ENCODE measurements around the gene IFI27. TPM values are rescaled to one million over a fixed set of nuclear protein-coding genes. Genes with fewer than 3 reads are reported as not detected.

The IFI27 gene
- total and polyA plus RNA-seq, 2 donors (not counting 1 experiment from before 2014, with no cell fraction given), result 0.15 to 0.81 TPM

GRCh38 chr14:94115058-94115591 lies 4.6 kb downstream of the IFI27 start:
- intact Hi-C loops (cut with micrococcal nuclease), result no loop called here
- Histone ChIP-seq H3K79me2 (ENCODE audit: control insufficient read depth, insufficient read depth, low read length) (no peaks in the 10 kb centered on the region), H3K36me3 (replicated peaks in 1 of 2; ENCODE audit: control extremely low read depth in 1 of 2, control insufficient read depth in 1 of 2, extremely low read depth in 1 of 2, insufficient read depth in 2 of 2, low read length in 1 of 2) (no peaks in the 10 kb centered on the region), H3K27ac (ENCODE audit: low read length in 2 of 2) (no peak overlapping the region), H3K4me3 (ENCODE audit: control extremely low read depth in 1 of 5, extremely low read depth in 1 of 5, insufficient read depth in 1 of 5, low read depth in 2 of 5, low read length in 4 of 5) (no peak overlapping the region), H3K27me3 (replicated peaks in 1 of 4; ENCODE audit: control extremely low read depth in 1 of 4, control insufficient read depth in 3 of 4, insufficient read depth in 4 of 4, low read length in 3 of 4) (peaks cover 0 to 24% (median 0%) of the 10 kb centered on the region in 4 experiments), H3K9me3 (ENCODE audit: control extremely low read depth in 1 of 3, control insufficient read depth in 2 of 3, insufficient read depth in 1 of 3, low read length in 2 of 3) (peaks cover 0 to 12% (median 12%) of the 10 kb centered on the region in 3 donors), H4K20me1 (ENCODE audit: control insufficient read depth, insufficient read depth, low read length, poor library complexity, severe bottlenecking) (no peaks in the 10 kb centered on the region), H3K4me1 (ENCODE audit: control insufficient read depth in 2 of 2, insufficient read depth in 2 of 2, low read length in 2 of 2) (no peaks in the 10 kb centered on the region), H2AFZ (ENCODE audit: insufficient read depth, low read depth, low read length, poor library complexity, severe bottlenecking) (no peak overlapping the region), H3K9ac (ENCODE audit: low read length) (no peak overlapping the region), H3K4me2 (replicated peaks; ENCODE audit: low read depth, low read length, poor library complexity, severe bottlenecking) (no peak overlapping the region)
- peaks cover 5% of the 10 kb centered on the region for H3K9me3 Mint-ChIP-seq (ENCODE audit: insufficient read depth)
- ChIA-PET POLR2A (no interaction called here), CTCF (interaction anchor here (0.8 to 1.4 kb wide), 2 partner anchors 14 to 79 kb away, joined by 3 to 4 read pairs; no protein-coding TSS in a partner anchor)
- DNase-seq (no peak), ATAC-seq (ENCODE audit: low read depth) (no peak)
- no peaks in the 10 kb centered on the region for H3K4me1 Mint-ChIP-seq
- 46% methylated on average over 4 of the region's 4 CpGs for WGBS (ENCODE audit: insufficient coverage)
- H3K4me3 Mint-ChIP-seq, result no peak overlapping the region
- peaks cover 35% of the 10 kb centered on the region for H3K27me3 Mint-ChIP-seq
- H3K27ac Mint-ChIP-seq, result no peak overlapping the region
- TF ChIP-seq EZH2 (IDR thresholded peaks at IDR 0.05; ENCODE audit: borderline replicate concordance, insufficient read depth, low read depth, low read length, poor library complexity, severe bottlenecking), result no peak
- no peak for TF ChIP-seq CTCF (IDR thresholded peaks at IDR 0.05)

GRCh38 chr14:94115631-94116030 lies 5.1 kb downstream of the IFI27 start:
- no peak overlapping the region for H3K4me2 ChIP-seq (replicated peaks; ENCODE audit: low read depth, low read length, poor library complexity, severe bottlenecking)
- DNase-seq, result no peak
- peaks cover 0 to 15% (median 14%) of the 10 kb centered on the region in 3 donors for H3K9me3 ChIP-seq (ENCODE audit: control extremely low read depth in 1 of 3, control insufficient read depth in 2 of 3, insufficient read depth in 1 of 3, low read length in 2 of 3)
- H3K27me3 Mint-ChIP-seq, result peaks cover 37% of the 10 kb centered on the region
- H3K9ac ChIP-seq (ENCODE audit: low read length), result no peak overlapping the region
- TF ChIP-seq CTCF (IDR thresholded peaks at IDR 0.05), result no peak
- no peak for TF ChIP-seq EZH2 (IDR thresholded peaks at IDR 0.05; ENCODE audit: borderline replicate concordance, insufficient read depth, low read depth, low read length, poor library complexity, severe bottlenecking)
- no peak overlapping the region for H3K4me3 ChIP-seq (ENCODE audit: control extremely low read depth in 1 of 5, extremely low read depth in 1 of 5, insufficient read depth in 1 of 5, low read depth in 2 of 5, low read length in 4 of 5)
- no peak overlapping the region for H2AFZ ChIP-seq (ENCODE audit: insufficient read depth, low read depth, low read length, poor library complexity, severe bottlenecking)
- no peaks in the 10 kb centered on the region for H3K4me1 Mint-ChIP-seq
- no peak overlapping the region for H3K4me3 Mint-ChIP-seq
- H3K27ac Mint-ChIP-seq, result no peak overlapping the region
- no peaks in the 10 kb centered on the region for H3K4me1 ChIP-seq (ENCODE audit: control insufficient read depth in 2 of 2, insufficient read depth in 2 of 2, low read length in 2 of 2)
- H3K27me3 ChIP-seq (replicated peaks in 1 of 4; ENCODE audit: control extremely low read depth in 1 of 4, control insufficient read depth in 3 of 4, insufficient read depth in 4 of 4, low read length in 3 of 4), result peaks cover 0 to 29% (median 0%) of the 10 kb centered on the region in 4 experiments
- H3K9me3 Mint-ChIP-seq (ENCODE audit: insufficient read depth), result peaks cover 10% of the 10 kb centered on the region
- H3K27ac ChIP-seq (ENCODE audit: low read length in 2 of 2), result no peak overlapping the region
- 96% methylated on average over 7 of the region's 15 CpGs for WGBS (ENCODE audit: insufficient coverage)
- no peak for ATAC-seq (ENCODE audit: low read depth)
- ChIA-PET CTCF (interaction anchor here (0.9 kb wide), 1 partner anchor 79 kb away, joined by 3 read pairs; no protein-coding TSS in a partner anchor), POLR2A (no interaction called here)
- intact Hi-C loops (cut with micrococcal nuclease), result no loop called here
- H4K20me1 ChIP-seq (ENCODE audit: control insufficient read depth, insufficient read depth, low read length, poor library complexity, severe bottlenecking), result no peaks in the 10 kb centered on the region
- H3K36me3 ChIP-seq (replicated peaks in 1 of 2; ENCODE audit: control extremely low read depth in 1 of 2, control insufficient read depth in 1 of 2, extremely low read depth in 1 of 2, insufficient read depth in 2 of 2, low read length in 1 of 2), result no peaks in the 10 kb centered on the region
- H3K79me2 ChIP-seq (ENCODE audit: control insufficient read depth, insufficient read depth, low read length), result no peaks in the 10 kb centered on the region

Data from B cell (primary cell).